Tibial nerve (tissue), 4 donors: Measurements from ENCODE around the gene NCF4. TPM values are rescaled to one million over a fixed set of nuclear protein-coding genes. Genes with fewer than 3 reads are reported as not detected.

Experiments
- DNase-seq, 2 donors: peaks; one replicate each; pipeline ENCODE4 v3.0.0-alpha.2; 2019; ENCODE audit warnings: low spot score in 2 of 2
- H3K27ac ChIP-seq, 4 donors: fragments of 200-600 bp; sonication (generic) in 3 of 4; one replicate each; pipeline ENCODE4 v1.5.1; 2017 to 2019; ENCODE audit warnings: mild to moderate bottlenecking in 1 of 4
- H3K27me3 ChIP-seq, 2 donors: fragments of 200-600 bp; sonication (generic) in 1 of 2; one replicate each; pipeline versions ENCODE4 v1.5.1 to v1.6.0; 2017 to 2019
- H3K36me3 ChIP-seq, 3 donors: fragments of 200-600 bp; sonication (generic); one replicate each; pipeline ENCODE4 v1.5.1; 2018 to 2019
- H3K4me1 ChIP-seq, 4 donors: fragments of 200-600 bp; sonication (generic) in 3 of 4; one replicate each; pipeline ENCODE4 v1.5.1; 2017 to 2019
- H3K4me3 ChIP-seq, 4 donors: fragments of 200-600 bp; sonication (generic) in 3 of 4; one replicate each; pipeline ENCODE4 v1.5.1; 2017 to 2019; ENCODE audit warnings: mild to moderate bottlenecking in 1 of 4, moderate library complexity in 1 of 4
- H3K9me3 ChIP-seq, 4 donors: fragments of 200-600 bp; sonication (generic) in 3 of 4; one replicate each; pipeline ENCODE4 v1.5.1; 2017 to 2019
- EP300 ChIP-seq, 2 donors: sonication (generic); formaldehyde crosslinking; IDR thresholded peaks; one replicate each; pipeline ENCODE4 v1.6.1; 2017; ENCODE audit warnings: antibody characterized with exemption in 2 of 2, mild to moderate bottlenecking in 1 of 2
- POLR2A ChIP-seq, 2 donors: fragments of 450-650 bp; IDR thresholded peaks; one replicate each; pipeline ENCODE4 v1.6.1; 2017; ENCODE audit warnings: antibody characterized with exemption in 2 of 2, mild to moderate bottlenecking in 2 of 2, moderate library complexity in 2 of 2
- WGBS, 2 donors: methylation state at CpG; one replicate each; pipeline ENCODE4 v1.1.5; 2018; 5-methylcytosine and 5-hydroxymethylcytosine counted together
- total RNA-seq, 4 donors: library from RNA; depleted of rRNA; stranded (reverse); fragments of >200 nt; gene quantifications; one replicate each; pipeline ENCODE4 v1.1.0, GENCODE V29; 2016
- TF ChIP-seq, protein P1 (sequence below), 5 experiments: fragments of 200-600 bp in 3 of 5; fragments of 450-650 bp in 2 of 5; sonication (generic) in 3 of 5; IDR thresholded peaks; one replicate each; pipeline ENCODE4 v1.5.1; 2016 to 2019; ENCODE audit warnings: antibody characterized with exemption in 5 of 5, mild to moderate bottlenecking in 3 of 5, moderate library complexity in 2 of 5

The NCF4 gene
- total RNA-seq, 4 donors from 2014 or later, result 14.2 to 71.4 (median 17.2) TPM

- Histone ChIP-seq H3K4me1 (no peaks in the 10 kb centered on the region), H3K27ac (no peak overlapping the region), H3K36me3 (no peaks in the 10 kb centered on the region), H3K9me3 (peaks cover 0 to 30% (median 4%) of the 10 kb centered on the region in 4 donors), H3K27me3 (peaks cover 0 to 10% of the 10 kb centered on the region in 2 donors), H3K4me3 (no peak overlapping the region)
- no peak for TF ChIP-seq POLR2A (IDR thresholded peaks at IDR 0.05)
- TF ChIP-seq EP300 (IDR thresholded peaks at IDR 0.05), result no peak
- TF ChIP-seq, protein P1, sequence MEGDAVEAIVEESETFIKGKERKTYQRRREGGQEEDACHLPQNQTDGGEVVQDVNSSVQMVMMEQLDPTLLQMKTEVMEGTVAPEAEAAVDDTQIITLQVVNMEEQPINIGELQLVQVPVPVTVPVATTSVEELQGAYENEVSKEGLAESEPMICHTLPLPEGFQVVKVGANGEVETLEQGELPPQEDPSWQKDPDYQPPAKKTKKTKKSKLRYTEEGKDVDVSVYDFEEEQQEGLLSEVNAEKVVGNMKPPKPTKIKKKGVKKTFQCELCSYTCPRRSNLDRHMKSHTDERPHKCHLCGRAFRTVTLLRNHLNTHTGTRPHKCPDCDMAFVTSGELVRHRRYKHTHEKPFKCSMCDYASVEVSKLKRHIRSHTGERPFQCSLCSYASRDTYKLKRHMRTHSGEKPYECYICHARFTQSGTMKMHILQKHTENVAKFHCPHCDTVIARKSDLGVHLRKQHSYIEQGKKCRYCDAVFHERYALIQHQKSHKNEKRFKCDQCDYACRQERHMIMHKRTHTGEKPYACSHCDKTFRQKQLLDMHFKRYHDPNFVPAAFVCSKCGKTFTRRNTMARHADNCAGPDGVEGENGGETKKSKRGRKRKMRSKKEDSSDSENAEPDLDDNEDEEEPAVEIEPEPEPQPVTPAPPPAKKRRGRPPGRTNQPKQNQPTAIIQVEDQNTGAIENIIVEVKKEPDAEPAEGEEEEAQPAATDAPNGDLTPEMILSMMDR (IDR thresholded peaks at IDR 0.05), result no peak
- 69 to 80% methylated on average over 7 of the region's 7 CpGs for WGBS, 2 donors
- no peak for DNase-seq
Observed at GRCh38 chr22:36885474-36885873, 24.7 kb downstream of the NCF4 start.

GRCh38 chr22:36886016-36886415 is 25.2 kb downstream of the NCF4 start:
- WGBS, 2 donors, result 91 to 94% methylated on average over 4 of the region's 4 CpGs
- TF ChIP-seq EP300 (IDR thresholded peaks at IDR 0.05) (no peak), POLR2A (IDR thresholded peaks at IDR 0.05) (no peak)
- TF ChIP-seq, protein P1 (IDR thresholded peaks at IDR 0.05), result no peak

GRCh38 chr22:36887162-36887561 is 26.4 kb downstream of the NCF4 start:
- H3K27ac ChIP-seq, result no peak overlapping the region
- no peaks in the 10 kb centered on the region for H3K4me1 ChIP-seq
- H3K9me3 ChIP-seq, result peaks cover 0 to 14% (median 0%) of the 10 kb centered on the region in 4 donors
- H3K4me3 ChIP-seq, result no peak overlapping the region
- TF ChIP-seq, protein P1 (IDR thresholded peaks at IDR 0.05), result no peak
- TF ChIP-seq POLR2A (IDR thresholded peaks at IDR 0.05) (no peak), EP300 (IDR thresholded peaks at IDR 0.05) (no peak)
- 76 to 86% methylated on average over 4 of the region's 4 CpGs for WGBS, 2 donors
- H3K27me3 ChIP-seq, result peaks cover 0 to 10% of the 10 kb centered on the region in 2 donors
- H3K36me3 ChIP-seq, result no peaks in the 10 kb centered on the region
- DNase-seq, result no peak

More at GRCh38 chr22:36886016-36886415, 25.2 kb downstream of the NCF4 start:
- Histone ChIP-seq H3K27ac (no peak overlapping the region), H3K9me3 (peaks cover 0 to 25% (median 3%) of the 10 kb centered on the region in 4 donors), H3K27me3 (peaks cover 0 to 10% of the 10 kb centered on the region in 2 donors), H3K36me3 (no peaks in the 10 kb centered on the region), H3K4me1 (no peaks in the 10 kb centered on the region), H3K4me3 (no peak overlapping the region)
- DNase-seq, result no peak

DNA sequence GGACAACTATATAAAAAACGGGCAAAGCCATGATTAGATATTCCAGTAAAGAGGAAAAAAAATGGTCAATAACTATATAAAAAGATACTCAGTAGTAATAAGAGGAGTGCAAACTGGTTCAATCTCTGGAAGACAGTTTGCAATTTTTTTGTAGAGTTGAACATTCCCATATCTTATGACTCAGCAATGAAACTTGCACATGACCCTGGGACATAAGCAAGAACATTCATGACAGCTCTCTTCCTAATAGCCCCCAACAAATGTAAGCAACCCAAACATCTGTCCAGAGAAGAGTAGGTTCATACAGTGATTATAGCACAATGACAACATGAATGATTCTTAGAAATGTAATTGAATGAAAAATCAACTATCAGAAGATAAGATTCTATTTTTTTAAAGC is 30.8 kb downstream of the NCF4 start:
- WGBS, 2 donors, result 74 to 79% methylated on average over 1 of the region's 1 CpG

GRCh38 chr22:36892292-36892691 is 31.5 kb downstream of the NCF4 start:
- TF ChIP-seq, protein P1 (IDR thresholded peaks at IDR 0.05), result no peak
- TF ChIP-seq EP300 (IDR thresholded peaks at IDR 0.05) (no peak), POLR2A (IDR thresholded peaks at IDR 0.05) (no peak)
- 44 to 50% methylated on average over 2 of the region's 2 CpGs for WGBS, 2 donors
- H3K4me3 ChIP-seq, result no peak overlapping the region
- no peaks in the 10 kb centered on the region for H3K4me1 ChIP-seq
- H3K36me3 ChIP-seq, result no peaks in the 10 kb centered on the region
- H3K27me3 ChIP-seq, result peaks cover 0 to 4% of the 10 kb centered on the region in 2 donors
- no peak overlapping the region for H3K27ac ChIP-seq
- no peak for DNase-seq
- peaks cover 0 to 12% (median 0%) of the 10 kb centered on the region in 4 donors for H3K9me3 ChIP-seq

More for the DNA sequence above, 30.8 kb downstream of the NCF4 start:
- H3K27ac ChIP-seq, result no peak overlapping the region
- H3K4me1 ChIP-seq, result no peaks in the 10 kb centered on the region
- DNase-seq, result no peak
- H3K4me3 ChIP-seq, result no peak overlapping the region
- peaks cover 0 to 12% (median 0%) of the 10 kb centered on the region in 4 donors for H3K9me3 ChIP-seq
- H3K36me3 ChIP-seq, result no peaks in the 10 kb centered on the region
- TF ChIP-seq EP300 (IDR thresholded peaks at IDR 0.05) (no peak), POLR2A (IDR thresholded peaks at IDR 0.05) (no peak)
- TF ChIP-seq, protein P1 (IDR thresholded peaks at IDR 0.05), result no peak
- H3K27me3 ChIP-seq, result peaks cover 0 to 5% of the 10 kb centered on the region in 2 donors
